GM06990 (cell line): Measurements from ENCODE around the gene CTTNBP2.

ENCODE experiments used
- DNase-seq: peaks from one replicate; pipeline ENCODE4 v3.0.0-alpha.2; 2011; ENCODE audit not compliant: insufficient read length; ENCODE audit errors: extremely low read depth
- H3K27me3 ChIP-seq: replicated peaks from 2 replicates; pipeline ENCODE4 v1.6.0; 2011; ENCODE audit warnings: low read length; ENCODE audit not compliant: control insufficient read depth, insufficient read depth
- H3K36me3 ChIP-seq: 2 replicates; pipeline ENCODE4 v1.5.1; 2011; ENCODE audit warnings: low read length; ENCODE audit not compliant: control insufficient read depth, insufficient read depth
- H3K4me3 ChIP-seq: replicated peaks from 2 replicates; pipeline ENCODE4 v1.5.1; 2011; ENCODE audit warnings: low read depth, mild to moderate bottlenecking, control low read depth, low read length
- TF ChIP-seq, protein P1 (sequence below): IDR thresholded peaks from 2 replicates; pipeline ENCODE4 v1.5.1; 2011; ENCODE audit warnings: low read length, control low read depth, mild to moderate bottlenecking, inconsistent platforms; ENCODE audit not compliant: insufficient read depth, poor library complexity, severe bottlenecking

The CTTNBP2 gene

DNA sequence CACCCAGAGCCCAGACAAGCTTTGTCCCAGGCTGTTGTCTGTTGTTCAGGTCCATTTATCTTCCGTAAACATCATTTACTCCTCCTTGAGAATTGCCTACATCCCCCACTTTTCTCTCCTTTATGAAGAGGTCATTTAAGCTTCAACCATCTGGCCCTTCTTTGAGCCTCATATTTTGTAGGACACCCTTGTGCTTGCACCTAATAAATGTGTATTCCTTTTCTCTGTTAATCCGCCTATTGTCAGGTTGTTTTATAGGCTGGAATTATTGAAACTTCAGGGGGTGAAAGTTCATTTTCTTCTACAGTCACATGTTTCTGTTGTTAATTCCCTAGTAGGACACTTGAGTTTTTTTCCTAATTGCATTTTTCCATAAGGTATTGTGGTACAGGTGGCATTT is 19.6 kb upstream of the CTTNBP2 start:
- no peak overlapping the region for H3K4me3 ChIP-seq
- H3K36me3 ChIP-seq, result no peaks in the 10 kb centered on the region
- no peaks in the 10 kb centered on the region for H3K27me3 ChIP-seq
- DNase-seq, result no peak
- TF ChIP-seq, protein P1, sequence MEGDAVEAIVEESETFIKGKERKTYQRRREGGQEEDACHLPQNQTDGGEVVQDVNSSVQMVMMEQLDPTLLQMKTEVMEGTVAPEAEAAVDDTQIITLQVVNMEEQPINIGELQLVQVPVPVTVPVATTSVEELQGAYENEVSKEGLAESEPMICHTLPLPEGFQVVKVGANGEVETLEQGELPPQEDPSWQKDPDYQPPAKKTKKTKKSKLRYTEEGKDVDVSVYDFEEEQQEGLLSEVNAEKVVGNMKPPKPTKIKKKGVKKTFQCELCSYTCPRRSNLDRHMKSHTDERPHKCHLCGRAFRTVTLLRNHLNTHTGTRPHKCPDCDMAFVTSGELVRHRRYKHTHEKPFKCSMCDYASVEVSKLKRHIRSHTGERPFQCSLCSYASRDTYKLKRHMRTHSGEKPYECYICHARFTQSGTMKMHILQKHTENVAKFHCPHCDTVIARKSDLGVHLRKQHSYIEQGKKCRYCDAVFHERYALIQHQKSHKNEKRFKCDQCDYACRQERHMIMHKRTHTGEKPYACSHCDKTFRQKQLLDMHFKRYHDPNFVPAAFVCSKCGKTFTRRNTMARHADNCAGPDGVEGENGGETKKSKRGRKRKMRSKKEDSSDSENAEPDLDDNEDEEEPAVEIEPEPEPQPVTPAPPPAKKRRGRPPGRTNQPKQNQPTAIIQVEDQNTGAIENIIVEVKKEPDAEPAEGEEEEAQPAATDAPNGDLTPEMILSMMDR, result no peak

DNA sequence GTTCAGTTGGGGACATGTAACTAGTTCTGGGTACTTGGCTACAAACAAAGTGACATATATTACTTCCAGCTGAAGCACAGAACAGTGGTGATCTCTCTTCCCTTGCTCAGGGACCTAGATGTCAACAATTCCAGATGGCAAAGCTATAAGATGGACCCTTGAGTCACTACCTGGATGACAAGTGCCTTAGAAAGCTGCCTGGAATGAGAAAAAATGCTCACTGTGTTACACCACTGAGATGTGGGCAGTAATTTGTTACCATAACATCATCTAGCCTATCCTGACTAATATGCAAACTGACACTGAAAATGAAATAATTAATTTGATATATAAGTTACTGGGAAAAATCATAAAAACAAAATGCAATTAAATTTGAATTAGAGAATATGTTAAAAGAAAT is 16.4 kb upstream of the CTTNBP2 start:
- TF ChIP-seq, protein P1, result no peak
- H3K36me3 ChIP-seq, result no peaks in the 10 kb centered on the region
- no peak for DNase-seq
- no peaks in the 10 kb centered on the region for H3K27me3 ChIP-seq
- no peak overlapping the region for H3K4me3 ChIP-seq

DNA sequence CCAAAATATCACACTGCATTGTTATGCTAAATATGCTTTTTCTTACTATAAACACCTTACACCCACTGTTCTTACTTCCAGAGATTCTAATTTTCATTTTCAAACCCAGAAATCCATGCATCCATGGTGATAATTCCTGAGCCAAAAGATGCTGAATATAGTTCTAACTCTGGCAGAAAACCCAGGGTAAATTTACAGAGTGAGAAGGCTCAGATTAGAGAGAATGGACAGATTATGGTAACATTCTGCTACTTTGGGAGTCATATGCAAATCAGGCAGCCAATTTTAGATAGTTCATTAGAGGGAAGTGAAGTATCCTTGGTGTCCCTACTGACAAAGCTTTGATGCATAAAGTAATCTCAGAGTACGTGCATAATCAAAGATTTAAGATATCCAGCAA is 15.4 kb upstream of the CTTNBP2 start:
- TF ChIP-seq, protein P1, result no peak
- no peaks in the 10 kb centered on the region for H3K36me3 ChIP-seq
- H3K4me3 ChIP-seq, result no peak overlapping the region
- DNase-seq, result no peak
- no peaks in the 10 kb centered on the region for H3K27me3 ChIP-seq

DNA sequence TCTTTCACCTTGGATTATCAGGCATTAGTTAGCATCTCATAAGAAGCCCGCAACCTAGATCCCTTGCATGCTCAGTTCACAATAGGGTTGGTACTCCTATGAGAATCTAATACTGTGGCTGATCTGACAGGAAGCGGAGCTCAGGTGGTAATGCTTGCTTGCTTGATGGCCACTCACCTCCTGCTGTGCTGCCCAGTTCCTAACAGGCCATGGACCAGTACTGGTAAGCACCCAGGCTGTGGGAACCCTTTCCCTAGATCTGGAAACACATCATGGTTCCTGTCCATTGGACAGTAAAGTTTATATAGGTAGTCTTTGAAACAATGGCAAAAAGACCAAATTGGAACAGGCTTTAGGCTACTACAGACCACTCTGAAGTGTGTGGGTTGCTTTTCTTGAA is 9.4 kb upstream of the CTTNBP2 start:
- TF ChIP-seq, protein P1, result no peak
- Histone ChIP-seq H3K36me3 (no peaks in the 10 kb centered on the region), H3K4me3 (no peak overlapping the region), H3K27me3 (no peaks in the 10 kb centered on the region)
- no peak for DNase-seq

DNA sequence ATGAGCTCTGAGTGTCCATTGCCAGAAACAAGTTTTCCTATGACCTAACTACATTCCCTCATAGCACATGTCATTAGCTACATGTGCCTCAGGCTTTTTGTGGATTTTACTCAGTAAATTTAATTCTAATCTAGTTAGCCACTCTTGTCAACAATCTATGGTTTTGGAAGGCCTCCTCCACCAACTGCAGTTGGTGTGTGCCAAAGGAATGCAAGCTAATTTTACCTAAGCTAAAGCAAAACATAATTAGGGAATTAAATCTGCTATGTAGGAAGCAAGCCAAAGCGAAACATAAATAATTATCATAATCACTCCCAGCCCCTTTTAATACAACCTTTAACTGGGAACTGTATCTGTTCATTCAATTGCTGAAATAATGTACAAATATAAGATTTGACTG is 3.5 kb upstream of the CTTNBP2 start:
- no peaks in the 10 kb centered on the region for H3K36me3 ChIP-seq
- TF ChIP-seq, protein P1, result no peak
- peaks cover 4% of the 10 kb centered on the region for H3K27me3 ChIP-seq
- no peak for DNase-seq
- no peak overlapping the region for H3K4me3 ChIP-seq

DNA sequence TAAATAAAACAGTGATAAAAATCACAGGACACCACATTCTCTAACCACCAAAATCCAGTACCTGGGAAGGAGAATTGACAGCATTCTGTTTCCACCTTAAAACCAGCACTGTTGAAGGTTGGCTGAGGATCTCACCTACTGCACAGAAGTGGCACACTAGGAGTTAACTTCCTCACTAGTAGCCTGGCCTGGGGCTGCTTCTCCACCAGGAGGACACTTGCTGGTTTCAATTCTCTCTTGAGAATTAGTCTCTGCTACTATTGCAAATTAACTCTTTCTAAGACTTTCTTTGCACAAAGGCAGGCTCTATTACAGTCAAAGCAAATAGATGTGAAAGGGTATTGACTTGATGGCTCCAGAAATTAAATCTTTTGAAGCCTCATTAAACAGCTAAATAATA is 2.3 kb upstream of the CTTNBP2 start:
- no peak for DNase-seq
- Histone ChIP-seq H3K36me3 (no peaks in the 10 kb centered on the region), H3K27me3 (peaks cover 4% of the 10 kb centered on the region), H3K4me3 (no peak overlapping the region)
- TF ChIP-seq, protein P1, result no peak
